ENCODE data around the gene CLSTN1.

DNA sequence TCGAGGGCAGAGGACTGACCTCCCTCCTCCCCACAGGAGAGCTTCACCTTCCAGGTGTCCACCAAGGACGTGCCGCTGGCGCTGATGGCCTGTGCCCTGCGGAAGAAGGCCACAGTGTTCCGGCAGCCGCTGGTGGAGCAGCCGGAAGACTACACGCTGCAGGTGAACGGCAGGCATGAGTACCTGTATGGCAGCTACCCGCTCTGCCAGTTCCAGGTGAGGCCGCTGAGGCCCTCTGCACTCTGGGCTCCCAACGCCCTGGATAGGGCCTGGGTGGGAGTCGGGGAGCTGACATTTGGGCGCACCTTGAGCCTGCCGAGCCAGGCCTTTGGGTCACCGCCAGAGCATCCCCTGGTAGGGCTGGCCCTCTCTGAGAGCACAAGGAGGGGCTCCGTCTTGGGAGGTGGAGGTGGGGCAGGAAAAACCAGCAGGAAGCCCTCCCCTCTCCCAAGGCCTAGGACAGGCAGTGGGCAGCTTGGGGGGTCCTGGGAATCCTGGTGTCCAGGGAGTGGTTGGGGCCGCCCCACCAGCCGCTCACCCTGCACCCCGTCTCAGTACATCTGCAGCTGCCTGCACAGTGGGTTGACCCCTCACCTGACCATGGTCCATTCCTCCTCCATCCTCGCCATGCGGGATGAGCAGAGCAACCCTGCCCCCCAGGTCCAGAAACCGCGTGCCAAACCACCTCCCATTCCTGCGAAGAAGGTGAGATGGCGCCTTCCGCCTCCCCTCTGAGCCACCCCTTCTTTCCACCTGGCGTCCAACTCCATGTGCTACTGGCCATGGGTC, 107.2 kb downstream of the CLSTN1 start:
- no peak for TF ChIP-seq ZNF274 (IDR thresholded peaks at IDR 0.05; ENCODE audit: low read depth, low read length)
- TF ChIP-seq YY1 (IDR thresholded peaks at IDR 0.05; ENCODE audit: insufficient read depth, insufficient read length) = no peak
- TF ChIP-seq SUZ12 (IDR thresholded peaks at IDR 0.05; ENCODE audit: extremely low read depth, insufficient read depth, insufficient read length) = no peak
